AG20443 (cell line): Measurements from ENCODE around the gene NDUFS7.
"Not testable (repeated sequence)": the region's sequence is repeated elsewhere in the genome, so short reads cannot be mapped to it uniquely, and the experiment has no call there.

ENCODE experiments used
- DNase-seq: peaks from one replicate; pipeline ENCODE4 v3.0.0; 2012; ENCODE audit warnings: low spot score, mixed read lengths

The NDUFS7 gene

GRCh38 chr19:1417681-1418495 is 34.2 kb downstream of the NDUFS7 start:
- no peak for DNase-seq

GRCh38 chr19:1418496-1418775 is 34.7 kb downstream of the NDUFS7 start:
- no peak for DNase-seq

DNA sequence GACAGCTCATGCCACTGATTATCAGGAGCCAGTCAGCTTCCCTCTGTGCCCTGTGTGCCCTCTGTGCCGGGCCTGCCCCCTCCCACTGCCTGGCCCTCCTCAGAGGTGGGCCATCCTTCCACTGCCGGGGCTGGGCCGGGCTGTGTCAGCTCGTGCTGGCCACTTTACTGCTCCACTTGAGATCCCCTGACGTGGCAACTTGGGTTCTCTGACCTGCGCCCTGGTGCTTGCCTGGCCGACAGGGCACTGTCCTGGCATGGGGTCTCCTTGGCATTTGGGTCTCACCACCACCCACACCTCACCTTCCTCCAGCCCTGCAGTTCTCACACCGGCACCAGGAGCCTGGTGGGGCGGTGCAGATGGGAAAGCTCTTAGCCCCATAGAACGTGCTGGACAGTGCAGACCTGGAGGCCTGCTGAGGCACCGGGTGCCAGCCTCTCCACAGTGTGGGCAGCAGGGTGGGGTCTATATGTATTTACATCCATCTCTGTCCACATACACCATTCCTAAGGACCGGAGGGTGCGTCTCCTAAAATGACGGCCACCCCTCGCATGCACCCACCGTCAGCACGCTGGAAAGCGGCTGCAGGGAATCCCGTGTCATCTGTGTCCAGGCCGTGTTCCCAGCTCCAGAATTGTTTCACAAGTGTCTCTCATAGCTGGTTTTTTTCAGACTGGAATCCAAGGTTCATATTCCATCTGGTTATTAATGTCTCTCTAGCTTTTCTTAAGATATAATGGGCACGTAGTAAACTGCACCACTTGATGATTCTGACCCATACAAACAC is 35.4 kb downstream of the NDUFS7 start:
- DNase-seq: no peak

DNA sequence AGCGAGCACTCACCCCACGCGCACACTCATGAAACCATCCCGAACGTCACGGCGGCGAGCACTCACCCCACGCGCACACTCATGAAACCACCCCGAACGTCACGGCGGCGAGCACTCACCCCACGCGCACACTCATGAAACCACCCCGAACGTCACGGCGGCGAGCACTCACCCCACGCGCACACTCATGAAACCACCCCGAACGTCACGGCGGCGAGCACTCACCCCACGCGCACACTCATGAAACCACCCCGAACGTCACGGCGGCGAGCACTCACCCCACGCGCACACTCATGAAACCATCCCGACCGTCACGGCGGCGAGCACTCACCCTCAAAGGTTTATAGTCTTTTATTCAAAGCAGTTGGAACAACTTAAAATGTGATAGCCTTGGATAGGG is 36.4 kb downstream of the NDUFS7 start:
- not testable (repeated sequence) for DNase-seq

DNA sequence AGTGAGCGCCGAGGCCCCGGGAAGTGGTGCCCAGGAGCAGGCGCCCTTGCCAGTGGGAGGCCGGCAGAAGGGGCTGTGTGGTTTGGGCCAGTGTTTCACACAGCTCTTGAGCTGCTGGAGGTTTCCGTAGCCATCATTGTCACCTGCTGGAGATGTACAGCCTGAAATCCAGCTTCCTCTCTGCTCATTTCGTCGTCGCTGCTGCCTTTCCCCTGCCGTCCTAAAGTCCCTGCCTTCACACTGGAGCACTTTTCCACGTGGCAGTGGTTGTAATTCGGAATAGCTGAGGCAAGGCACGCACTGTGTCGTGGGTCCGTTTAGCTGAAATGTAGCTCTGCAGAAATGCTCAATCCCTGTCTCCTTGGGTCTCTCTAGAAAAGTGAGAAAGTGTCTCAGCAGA is 36.9 kb downstream of the NDUFS7 start:
- DNase-seq: no peak

DNA sequence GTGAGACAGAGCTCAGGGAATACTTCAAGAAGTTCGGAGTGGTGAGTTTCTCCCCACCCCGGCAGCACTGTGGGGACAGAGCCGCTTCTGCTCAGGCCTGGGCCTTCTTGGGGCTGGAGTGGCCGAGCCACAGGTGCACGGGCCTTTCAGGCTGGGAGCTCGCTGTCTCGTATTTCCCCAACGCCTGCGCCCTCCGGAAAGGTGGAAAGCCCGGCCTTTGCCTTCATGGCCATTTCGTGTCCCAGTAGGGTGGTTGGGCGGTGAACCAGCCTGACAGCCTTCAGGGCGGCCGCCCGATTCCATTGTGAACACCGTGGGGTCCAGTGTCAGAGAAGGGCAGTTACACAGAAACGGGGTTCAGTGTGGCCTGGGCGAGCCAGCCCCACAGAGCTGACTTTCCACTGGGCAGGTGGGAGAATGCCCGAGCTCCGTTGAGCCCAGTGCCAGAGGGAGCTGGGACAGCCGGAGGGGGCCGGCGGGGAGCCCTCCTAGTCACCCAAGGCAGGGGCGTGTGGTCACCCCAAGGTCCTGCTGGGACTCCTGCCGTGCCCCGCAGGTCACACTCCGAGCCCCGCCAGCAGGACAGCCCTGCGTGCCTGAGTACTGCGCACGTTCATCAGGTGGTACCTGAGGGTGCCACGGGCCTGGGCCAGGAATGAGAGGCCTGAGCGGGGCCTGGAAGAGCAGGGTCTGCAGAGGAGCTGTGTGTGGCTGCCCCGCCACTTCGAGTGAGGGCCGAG is 37.7 kb downstream of the NDUFS7 start:
- no peak for DNase-seq

DNA sequence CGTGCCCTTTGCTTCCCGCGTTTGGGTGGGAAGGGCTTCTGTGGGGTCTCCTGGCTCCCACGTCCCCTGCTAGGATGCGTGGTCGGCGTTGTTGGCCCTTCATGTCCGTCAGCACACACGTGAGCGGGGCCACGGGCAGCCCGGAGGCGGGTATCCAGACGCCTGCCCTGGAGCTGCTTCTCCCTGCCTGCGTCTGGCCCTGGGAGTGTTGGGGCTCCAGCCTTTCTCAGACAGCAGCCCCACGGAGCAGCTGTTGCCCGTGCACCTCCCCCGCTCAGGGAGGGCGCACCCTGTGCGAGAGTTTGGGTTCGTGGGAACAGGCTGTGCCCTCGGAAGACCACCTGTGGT is 38.2 kb downstream of the NDUFS7 start:
- no peak for DNase-seq

GRCh38 chr19:1422360-1422759 is 38.7 kb downstream of the NDUFS7 start:
- no peak for DNase-seq

DNA sequence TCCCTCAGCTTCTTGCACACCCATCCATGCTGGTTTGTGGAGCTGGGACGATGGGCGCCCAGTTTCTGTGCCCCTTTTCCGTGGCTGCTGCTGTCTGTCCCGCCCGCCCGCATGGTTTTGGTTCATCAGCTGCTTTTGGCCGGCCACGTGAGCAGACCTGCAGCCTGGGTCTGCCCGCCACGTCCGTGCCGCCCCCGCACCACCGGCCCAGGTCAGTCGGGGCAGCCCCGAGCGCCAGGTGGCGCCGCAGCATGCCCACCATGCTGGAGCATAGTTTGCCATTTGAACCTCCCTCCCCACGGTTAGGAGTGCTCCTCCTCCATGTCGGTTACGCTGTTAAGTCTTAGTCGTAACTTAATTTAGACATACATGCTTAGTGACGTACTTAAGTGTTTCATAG is 39.2 kb downstream of the NDUFS7 start:
- no peak for DNase-seq

DNA sequence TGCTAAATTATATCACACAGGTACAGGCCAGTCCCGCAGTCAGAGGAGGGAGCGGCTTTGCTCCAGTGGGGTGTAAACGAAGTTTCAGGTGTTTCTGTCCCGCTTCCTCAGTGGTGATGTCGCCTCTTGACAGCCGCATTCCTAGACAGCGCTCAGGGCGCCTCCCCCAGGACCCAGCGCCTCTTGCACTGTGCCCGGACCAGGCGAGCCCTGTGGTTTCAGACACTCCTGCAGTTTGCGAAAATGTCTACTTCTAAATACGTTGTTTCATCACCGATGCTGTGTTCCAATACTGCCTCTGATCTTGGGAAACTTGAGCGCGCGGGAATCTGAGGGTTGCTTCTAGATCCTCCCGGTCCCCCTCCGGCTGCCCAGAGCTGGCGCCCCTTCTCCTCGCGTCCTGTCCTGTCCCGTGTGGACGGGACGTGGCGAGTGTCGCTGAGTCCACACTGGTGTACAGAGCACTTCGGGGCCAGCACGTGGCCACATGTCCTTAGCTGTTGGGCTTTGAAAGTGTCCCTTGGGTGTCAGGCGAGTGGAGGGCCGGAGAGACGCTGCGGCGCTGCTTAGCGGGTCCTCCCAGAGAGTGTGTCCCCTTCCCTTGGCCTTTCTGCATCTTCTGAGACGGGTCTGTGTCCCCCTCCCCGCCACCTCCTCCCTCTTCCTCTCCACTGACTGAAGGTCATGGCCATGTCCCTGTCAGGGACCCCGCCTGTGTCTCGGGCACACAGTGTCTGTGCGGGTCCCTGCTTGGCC is 39.9 kb downstream of the NDUFS7 start:
- no peak for DNase-seq

GRCh38 chr19:1424192-1424955 is 40.7 kb downstream of the NDUFS7 start:
- no peak for DNase-seq

DNA sequence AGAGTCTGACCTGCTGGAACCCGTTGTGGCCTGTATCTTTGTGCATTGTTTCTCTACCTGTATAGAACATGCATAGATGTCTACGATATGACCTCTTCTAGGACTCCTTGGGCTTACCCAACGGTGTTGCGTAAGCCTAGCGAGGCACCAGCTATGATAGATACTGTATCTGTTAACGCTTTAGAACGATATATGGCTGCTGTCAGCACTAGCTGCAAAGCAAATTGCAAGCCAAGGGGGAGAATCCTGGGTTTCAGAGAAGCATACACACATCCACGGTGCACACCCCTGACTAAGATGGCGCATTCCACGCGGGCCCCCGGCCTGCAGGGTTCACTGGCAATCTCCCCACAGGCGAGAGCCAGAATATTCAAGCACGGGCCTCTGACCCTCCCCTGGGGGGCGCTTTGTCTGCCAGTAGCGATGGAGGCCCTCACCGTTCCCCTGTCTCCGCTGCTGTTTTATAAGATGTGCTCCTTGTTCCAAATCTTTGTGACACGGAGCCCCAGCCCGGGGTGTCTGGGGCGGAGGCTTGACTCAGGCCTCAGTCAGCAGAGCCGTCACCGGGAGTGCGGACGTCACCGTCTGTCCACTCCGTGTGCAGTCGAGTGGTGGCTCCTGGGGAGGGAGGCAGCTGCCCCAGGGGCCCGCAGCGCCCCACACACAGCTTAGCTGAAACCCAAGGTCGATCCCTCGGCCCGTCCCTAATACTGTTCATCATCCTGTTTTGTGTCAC is 41.6 kb downstream of the NDUFS7 start:
- DNase-seq: no peak

- DNase-seq: no peak
Observed at GRCh38 chr19:1425902-1426301, 42.2 kb downstream of the NDUFS7 start.

DNA sequence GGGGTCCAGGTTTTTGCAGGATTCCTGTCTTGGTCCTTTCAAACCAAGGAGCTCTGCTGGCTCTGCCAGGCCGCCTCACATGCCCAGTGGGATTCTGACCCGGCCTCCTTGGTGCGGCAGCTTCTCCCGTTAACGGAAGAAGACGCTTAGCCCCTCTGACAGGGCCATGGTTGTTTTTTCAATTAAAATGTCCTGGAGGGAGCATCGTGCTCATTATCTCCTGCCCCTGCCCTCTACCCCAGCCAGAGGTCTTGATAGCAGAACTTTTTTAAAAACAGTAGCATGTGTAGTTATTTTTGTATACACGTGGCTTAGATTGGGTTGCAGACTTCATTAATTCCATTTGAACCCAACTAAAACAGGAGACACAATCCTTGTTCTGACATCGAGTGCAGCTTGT is 43.0 kb downstream of the NDUFS7 start:
- no peak for DNase-seq

- no peak for DNase-seq
Observed at GRCh38 chr19:1427221-1427920, 43.7 kb downstream of the NDUFS7 start.

- no peak for DNase-seq
Observed at GRCh38 chr19:1428738-1429391, 45.2 kb downstream of the NDUFS7 start.

GRCh38 chr19:1429750-1430149 is 46.0 kb downstream of the NDUFS7 start:
- DNase-seq: no peak

DNA sequence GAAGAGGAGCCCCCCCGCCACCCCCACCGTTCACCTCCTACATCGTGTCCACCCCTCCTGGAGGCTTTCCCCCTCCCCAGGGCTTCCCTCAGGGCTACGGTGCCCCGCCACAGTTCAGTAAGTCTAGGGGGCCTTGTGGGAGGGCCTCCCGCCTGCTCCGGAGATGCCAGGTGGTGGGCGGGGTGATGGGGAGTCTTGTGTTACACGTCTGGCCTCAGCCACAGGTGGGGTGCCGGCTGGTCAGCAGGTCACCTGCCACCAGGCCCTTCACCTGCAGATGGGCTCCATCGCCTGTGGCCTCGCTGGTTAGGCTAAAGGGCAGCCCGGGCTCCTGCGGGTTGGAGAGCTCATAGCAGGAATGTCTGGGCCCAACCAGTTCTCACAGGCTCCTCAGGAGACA is 46.5 kb downstream of the NDUFS7 start:
- no peak for DNase-seq

GRCh38 chr19:1431759-1432506 is 48.2 kb downstream of the NDUFS7 start:
- DNase-seq: no peak
